ENCODE data around the gene NTSR1.

GRCh38 chr20:62780204-62780603 is 71.6 kb downstream of the NTSR1 start:
- TF ChIP-seq POLR2A (IDR thresholded peaks at IDR 0.05), result no peak
- no peak for TF ChIP-seq CTCF (IDR thresholded peaks at IDR 0.05)
- no peak for TF ChIP-seq EP300 (IDR thresholded peaks at IDR 0.05)

All from ovary (tissue), 3 donors.